PFSK-1 (cell line): ENCODE measurements around the gene SND1.

Experiments used
- FOXP2 ChIP-seq: optimal IDR thresholded peaks from 2 replicates; pipeline ENCODE3; 2011; ENCODE audit warnings: borderline replicate concordance, control low read depth, inconsistent platforms; ENCODE audit not compliant: insufficient read depth; ENCODE audit errors: extremely low read length, extremely low read depth
- POLR2AphosphoS5 ChIP-seq: IDR thresholded peaks from 2 replicates; pipeline ENCODE4 v1.6.1; 2012; ENCODE audit warnings: low read depth, mild to moderate bottlenecking, control low read depth, low read length, moderate library complexity
- SIN3A ChIP-seq: IDR thresholded peaks from 2 replicates; pipeline ENCODE4 v1.6.1; 2012; ENCODE audit warnings: mild to moderate bottlenecking, low read length, moderate library complexity, borderline replicate concordance; ENCODE audit not compliant: insufficient read depth
- TAF1 ChIP-seq: IDR thresholded peaks from 2 replicates; pipeline ENCODE4 v1.6.1; 2012; ENCODE audit warnings: low read length, control low read depth, borderline replicate concordance; ENCODE audit not compliant: insufficient read depth
- TF ChIP-seq, protein P1 (sequence below), 2 experiments: IDR thresholded peaks; 2 replicates each; pipeline versions ENCODE4 v1.6.1 to v1.8.0; 2011 to 2012; ENCODE audit warnings: low read depth in 2 of 2, low read length in 2 of 2, control low read depth in 1 of 2, inconsistent platforms in 1 of 2, mild to moderate bottlenecking in 1 of 2, moderate library complexity in 1 of 2; ENCODE audit not compliant: insufficient read depth in 1 of 2

SND1 gene

DNA sequence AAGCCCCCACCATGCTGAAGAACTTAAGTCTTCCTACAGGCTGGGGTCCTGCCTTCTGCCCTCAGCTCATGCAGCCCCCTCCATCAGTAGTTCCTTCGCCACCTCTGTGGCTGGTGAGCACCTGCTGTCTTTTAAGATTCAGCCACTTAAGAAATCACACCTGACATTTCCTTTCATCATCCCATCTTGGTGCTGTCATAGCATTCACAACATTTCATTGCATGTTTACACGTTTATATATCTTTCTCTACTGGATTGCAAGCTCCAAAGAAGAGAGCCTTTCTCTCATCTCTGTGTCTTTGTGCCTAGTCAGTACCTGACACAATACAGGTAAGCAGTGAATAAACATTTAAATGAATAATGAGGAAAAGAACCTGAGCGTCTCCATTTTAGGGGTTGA, 38.3 kb downstream of the SND1 start:
- TF ChIP-seq TAF1 (no peak), SIN3A (no peak), FOXP2 (no peak), POLR2AphosphoS5 (no peak)
- TF ChIP-seq, protein P1, sequence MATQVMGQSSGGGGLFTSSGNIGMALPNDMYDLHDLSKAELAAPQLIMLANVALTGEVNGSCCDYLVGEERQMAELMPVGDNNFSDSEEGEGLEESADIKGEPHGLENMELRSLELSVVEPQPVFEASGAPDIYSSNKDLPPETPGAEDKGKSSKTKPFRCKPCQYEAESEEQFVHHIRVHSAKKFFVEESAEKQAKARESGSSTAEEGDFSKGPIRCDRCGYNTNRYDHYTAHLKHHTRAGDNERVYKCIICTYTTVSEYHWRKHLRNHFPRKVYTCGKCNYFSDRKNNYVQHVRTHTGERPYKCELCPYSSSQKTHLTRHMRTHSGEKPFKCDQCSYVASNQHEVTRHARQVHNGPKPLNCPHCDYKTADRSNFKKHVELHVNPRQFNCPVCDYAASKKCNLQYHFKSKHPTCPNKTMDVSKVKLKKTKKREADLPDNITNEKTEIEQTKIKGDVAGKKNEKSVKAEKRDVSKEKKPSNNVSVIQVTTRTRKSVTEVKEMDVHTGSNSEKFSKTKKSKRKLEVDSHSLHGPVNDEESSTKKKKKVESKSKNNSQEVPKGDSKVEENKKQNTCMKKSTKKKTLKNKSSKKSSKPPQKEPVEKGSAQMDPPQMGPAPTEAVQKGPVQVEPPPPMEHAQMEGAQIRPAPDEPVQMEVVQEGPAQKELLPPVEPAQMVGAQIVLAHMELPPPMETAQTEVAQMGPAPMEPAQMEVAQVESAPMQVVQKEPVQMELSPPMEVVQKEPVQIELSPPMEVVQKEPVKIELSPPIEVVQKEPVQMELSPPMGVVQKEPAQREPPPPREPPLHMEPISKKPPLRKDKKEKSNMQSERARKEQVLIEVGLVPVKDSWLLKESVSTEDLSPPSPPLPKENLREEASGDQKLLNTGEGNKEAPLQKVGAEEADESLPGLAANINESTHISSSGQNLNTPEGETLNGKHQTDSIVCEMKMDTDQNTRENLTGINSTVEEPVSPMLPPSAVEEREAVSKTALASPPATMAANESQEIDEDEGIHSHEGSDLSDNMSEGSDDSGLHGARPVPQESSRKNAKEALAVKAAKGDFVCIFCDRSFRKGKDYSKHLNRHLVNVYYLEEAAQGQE (IDR thresholded peaks at IDR 0.05; ENCODE audit: insufficient read depth in 1 of 2, low read depth in 2 of 2, low read length in 2 of 2) = no peak

- TF ChIP-seq FOXP2 (no peak), POLR2AphosphoS5 (no peak), TAF1 (no peak), SIN3A (no peak)
- TF ChIP-seq, protein P1 (IDR thresholded peaks at IDR 0.05; ENCODE audit: insufficient read depth in 1 of 2, low read depth in 2 of 2, low read length in 2 of 2) = no peak
Measured at GRCh38 chr7:127690806-127691205, 38.8 kb downstream of the SND1 start.

DNA sequence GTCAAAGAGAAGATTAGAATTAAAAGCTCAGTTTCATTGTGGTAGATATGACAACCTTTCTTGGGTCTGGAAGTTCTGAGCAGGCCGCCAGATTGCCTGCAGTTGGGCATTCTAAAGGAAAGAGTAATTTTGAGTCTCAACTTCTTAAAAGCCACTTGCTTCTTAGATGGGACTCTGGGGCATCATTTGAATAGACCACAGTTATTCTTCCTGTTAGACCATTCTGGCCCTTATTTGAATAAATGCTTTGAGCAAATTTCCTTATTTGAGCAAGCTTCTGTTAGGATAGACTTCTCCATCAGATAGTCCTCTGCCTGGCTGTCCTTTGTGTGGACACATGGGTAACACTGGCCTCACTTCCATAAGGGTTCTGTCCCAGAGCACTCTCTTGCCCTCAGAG, 40.2 kb downstream of the SND1 start:
- TF ChIP-seq FOXP2 (no peak), SIN3A (no peak), POLR2AphosphoS5 (no peak)
- TF ChIP-seq, protein P1 (IDR thresholded peaks at IDR 0.05; ENCODE audit: insufficient read depth in 1 of 2, low read depth in 2 of 2, low read length in 2 of 2) = no peak

DNA sequence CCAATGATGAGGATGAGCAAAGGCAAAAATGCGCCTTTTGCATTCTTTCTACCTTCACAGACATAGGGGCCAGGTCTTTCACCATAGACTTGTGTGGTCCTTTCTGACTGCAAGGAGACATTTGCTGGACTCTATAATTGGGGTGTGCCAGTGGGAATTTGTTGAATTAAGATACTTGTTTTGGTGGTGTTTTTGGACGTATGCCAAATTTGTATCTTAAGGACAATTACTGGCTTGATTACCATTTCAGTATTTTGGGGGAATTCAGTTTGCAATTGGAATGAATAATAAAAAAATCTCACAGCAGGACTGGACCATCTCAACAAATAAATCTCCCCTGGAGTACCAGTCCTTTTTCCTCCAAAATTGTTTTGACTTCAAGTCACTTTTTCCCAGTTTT, 47.9 kb downstream of the SND1 start:
- TF ChIP-seq FOXP2 (no peak), TAF1 (no peak), POLR2AphosphoS5 (no peak), SIN3A (no peak)
- TF ChIP-seq, protein P1 (IDR thresholded peaks at IDR 0.05; ENCODE audit: insufficient read depth in 1 of 2, low read depth in 2 of 2, low read length in 2 of 2) = no peak

DNA sequence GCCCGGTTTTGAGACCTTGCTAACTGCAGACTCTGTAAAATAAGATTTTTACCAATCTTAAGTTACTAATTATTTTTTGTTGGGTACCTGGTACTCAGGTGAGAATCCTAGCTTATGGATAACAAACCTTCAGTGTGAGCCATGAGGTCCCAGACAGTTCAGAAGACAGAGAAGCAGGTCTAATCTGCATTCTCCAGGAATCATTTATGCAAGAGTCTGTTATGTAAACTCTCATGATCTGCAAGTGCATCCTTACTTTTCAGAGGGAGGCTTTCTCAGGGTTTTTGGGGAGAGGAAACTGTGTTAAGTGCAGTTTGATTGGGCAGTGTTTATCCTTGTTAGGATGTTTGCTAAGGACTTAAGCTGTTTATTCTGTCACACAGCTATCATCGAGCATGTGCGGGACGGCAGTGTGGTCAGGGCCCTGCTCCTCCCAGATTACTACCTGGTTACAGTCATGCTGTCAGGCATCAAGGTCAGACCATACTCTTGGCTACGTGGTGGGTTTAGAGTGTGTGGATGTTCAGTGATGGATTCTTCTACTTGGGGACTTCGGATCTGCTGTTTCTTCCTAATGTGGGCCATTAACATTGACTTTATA, 50.2 kb downstream of the SND1 start:
- TF ChIP-seq SIN3A (no peak), FOXP2 (no peak), POLR2AphosphoS5 (no peak), TAF1 (no peak)
- TF ChIP-seq, protein P1 (IDR thresholded peaks at IDR 0.05; ENCODE audit: insufficient read depth in 1 of 2, low read depth in 2 of 2, low read length in 2 of 2) = no peak
